Stomach smooth muscle (tissue), 2 donors: ENCODE data around the gene LNP1.

Source experiments
- H3K27ac ChIP-seq: one replicate; pipeline ENCODE4 v1.7.0; 2013; ENCODE audit warnings: mild to moderate bottlenecking, low read length, inconsistent platforms
- H3K27me3 ChIP-seq, 2 donors: one replicate each; pipeline ENCODE4 v1.7.0; 2013; ENCODE audit warnings: low read length in 2 of 2; ENCODE audit not compliant: insufficient read depth in 2 of 2, control insufficient read depth in 1 of 2
- H3K36me3 ChIP-seq, 2 donors: one replicate each; pipeline ENCODE4 v1.7.0; 2013; ENCODE audit warnings: low read length in 2 of 2; ENCODE audit not compliant: control insufficient read depth in 2 of 2, insufficient read depth in 2 of 2
- H3K4me1 ChIP-seq: one replicate; pipeline ENCODE4 v1.7.0; 2013; ENCODE audit warnings: low read length; ENCODE audit not compliant: control insufficient read depth, insufficient read depth
- H3K4me3 ChIP-seq, 2 donors: one replicate each; pipeline ENCODE4 v1.7.0; 2013; ENCODE audit warnings: low read length in 2 of 2
- H3K9ac ChIP-seq, 2 donors: one replicate each; pipeline ENCODE4 v1.7.0; 2013; ENCODE audit warnings: low read length in 2 of 2, mild to moderate bottlenecking in 1 of 2
- H3K9me3 ChIP-seq, 2 donors: one replicate each; pipeline ENCODE4 v1.7.0; 2013; ENCODE audit warnings: low read length in 2 of 2; ENCODE audit not compliant: control insufficient read depth in 2 of 2
- donor health status: healthy.
- donor health status: Pancreatic carcinoma.

Gene LNP1

GRCh38 chr3:100413613-100414012, 12.3 kb downstream of the LNP1 start:
- Histone ChIP-seq H3K4me3 (no peak overlapping the region), H3K9ac (no peak overlapping the region), H3K27me3 (no peaks in the 10 kb centered on the region), H3K27ac (no peak overlapping the region), H3K4me1 (no peaks in the 10 kb centered on the region), H3K9me3 (peaks cover 0 to 3% of the 10 kb centered on the region in 2 donors), H3K36me3 (no peaks in the 10 kb centered on the region)

- Histone ChIP-seq H3K4me1 (no peaks in the 10 kb centered on the region), H3K27ac (no peak overlapping the region), H3K27me3 (no peaks in the 10 kb centered on the region)
These were observed 14.8 kb downstream of the LNP1 start for GRCh38 chr3:100416176-100416575.

GRCh38 chr3:100416863-100417262, 15.5 kb downstream of the LNP1 start:
- H3K27me3 ChIP-seq, result no peaks in the 10 kb centered on the region
- no peaks in the 10 kb centered on the region for H3K36me3 ChIP-seq
- H3K9ac ChIP-seq, result no peak overlapping the region
- no peaks in the 10 kb centered on the region for H3K9me3 ChIP-seq
- H3K27ac ChIP-seq, result no peak overlapping the region
- H3K4me3 ChIP-seq, result no peak overlapping the region
- no peaks in the 10 kb centered on the region for H3K4me1 ChIP-seq

More at GRCh38 chr3:100416176-100416575, 14.8 kb downstream of the LNP1 start:
- no peak overlapping the region for H3K9ac ChIP-seq
- H3K36me3 ChIP-seq, result no peaks in the 10 kb centered on the region
- H3K4me3 ChIP-seq, result no peak overlapping the region
- peaks cover 0 to 3% of the 10 kb centered on the region in 2 donors for H3K9me3 ChIP-seq

GRCh38 chr3:100419406-100419805, 18.1 kb downstream of the LNP1 start:
- no peak overlapping the region for H3K9ac ChIP-seq
- no peaks in the 10 kb centered on the region for H3K27me3 ChIP-seq
- no peaks in the 10 kb centered on the region for H3K9me3 ChIP-seq
- H3K4me1 ChIP-seq, result no peaks in the 10 kb centered on the region
- H3K36me3 ChIP-seq, result no peaks in the 10 kb centered on the region
- H3K27ac ChIP-seq, result no peak overlapping the region
- no peak overlapping the region for H3K4me3 ChIP-seq

- Histone ChIP-seq H3K9me3 (no peaks in the 10 kb centered on the region), H3K4me3 (no peak overlapping the region), H3K36me3 (no peaks in the 10 kb centered on the region), H3K9ac (no peak overlapping the region), H3K4me1 (no peaks in the 10 kb centered on the region), H3K27me3 (no peaks in the 10 kb centered on the region), H3K27ac (no peak overlapping the region)
These were observed 19.5 kb downstream of the LNP1 start for GRCh38 chr3:100420885-100421284.

- H3K9ac ChIP-seq, result no peak overlapping the region
- no peak overlapping the region for H3K4me3 ChIP-seq
- H3K27ac ChIP-seq, result no peak overlapping the region
- H3K4me1 ChIP-seq, result no peaks in the 10 kb centered on the region
- no peaks in the 10 kb centered on the region for H3K27me3 ChIP-seq
- H3K9me3 ChIP-seq, result no peaks in the 10 kb centered on the region
- no peaks in the 10 kb centered on the region for H3K36me3 ChIP-seq
These were observed 22.3 kb downstream of the LNP1 start for GRCh38 chr3:100423611-100424010.

- H3K4me3 ChIP-seq, result no peak overlapping the region
- no peaks in the 10 kb centered on the region for H3K9me3 ChIP-seq
- no peaks in the 10 kb centered on the region for H3K36me3 ChIP-seq
- H3K4me1 ChIP-seq, result no peaks in the 10 kb centered on the region
- no peak overlapping the region for H3K9ac ChIP-seq
- H3K27me3 ChIP-seq, result no peaks in the 10 kb centered on the region
- H3K27ac ChIP-seq, result no peak overlapping the region
These were observed 22.9 kb downstream of the LNP1 start for GRCh38 chr3:100424261-100424660.

GRCh38 chr3:100425316-100425715, 24.0 kb downstream of the LNP1 start:
- no peak overlapping the region for H3K27ac ChIP-seq
- no peak overlapping the region for H3K4me3 ChIP-seq
- no peaks in the 10 kb centered on the region for H3K4me1 ChIP-seq
- no peaks in the 10 kb centered on the region for H3K27me3 ChIP-seq
- H3K36me3 ChIP-seq, result no peaks in the 10 kb centered on the region
- H3K9me3 ChIP-seq, result no peaks in the 10 kb centered on the region
- no peak overlapping the region for H3K9ac ChIP-seq

- Histone ChIP-seq H3K27ac (no peak overlapping the region), H3K27me3 (no peaks in the 10 kb centered on the region), H3K9ac (no peak overlapping the region)
These were observed 24.8 kb downstream of the LNP1 start for GRCh38 chr3:100426067-100426682.

GRCh38 chr3:100427699-100428098, 26.4 kb downstream of the LNP1 start:
- Histone ChIP-seq H3K27ac (no peak overlapping the region), H3K9ac (no peak overlapping the region), H3K27me3 (no peaks in the 10 kb centered on the region), H3K36me3 (no peaks in the 10 kb centered on the region), H3K9me3 (no peaks in the 10 kb centered on the region), H3K4me3 (no peak overlapping the region), H3K4me1 (no peaks in the 10 kb centered on the region)

More at GRCh38 chr3:100426067-100426682, 24.8 kb downstream of the LNP1 start:
- Histone ChIP-seq H3K36me3 (no peaks in the 10 kb centered on the region), H3K4me3 (no peak overlapping the region), H3K4me1 (no peaks in the 10 kb centered on the region), H3K9me3 (no peaks in the 10 kb centered on the region)

- no peak overlapping the region for H3K27ac ChIP-seq
- H3K9me3 ChIP-seq, result no peaks in the 10 kb centered on the region
- H3K4me1 ChIP-seq, result no peaks in the 10 kb centered on the region
- H3K36me3 ChIP-seq, result no peaks in the 10 kb centered on the region
- H3K9ac ChIP-seq, result no peak overlapping the region
- no peaks in the 10 kb centered on the region for H3K27me3 ChIP-seq
- no peak overlapping the region for H3K4me3 ChIP-seq
These were observed 27.9 kb downstream of the LNP1 start for GRCh38 chr3:100429187-100429716.
